Activated CD4-positive, alpha-beta T cell treated with anti-CD3 and anti-CD28 coated beads, Interleukin-2, amount 10 ng/mL, durations not matched to agents 24 days and 14 days (primary cell): ENCODE data around the gene SIRT3. TPM values are rescaled to one million over a fixed set of nuclear protein-coding genes. Genes with fewer than 3 reads are reported as not detected.

Source experiments
- DNase-seq: peaks from one replicate; pipeline ENCODE4 v3.0.0; 2022
- H3K27ac Mint-ChIP-seq: one replicate; pipeline ENCODE4 v1.8.0; 2022; ENCODE audit warnings: mild to moderate bottlenecking, mixed read lengths
- H3K27me3 Mint-ChIP-seq: one replicate; pipeline ENCODE4 v1.8.0; 2022; ENCODE audit warnings: mixed read lengths
- H3K36me3 Mint-ChIP-seq: one replicate; pipeline ENCODE4 v1.8.0; 2022; ENCODE audit warnings: low read depth, mild to moderate bottlenecking, mixed read lengths
- H3K4me1 Mint-ChIP-seq: one replicate; pipeline ENCODE4 v1.8.0; 2021; ENCODE audit warnings: mixed read lengths
- H3K4me3 Mint-ChIP-seq: one replicate; pipeline ENCODE4 v1.8.0; 2022; ENCODE audit warnings: mild to moderate bottlenecking, moderate library complexity, mixed read lengths
- H3K9me3 Mint-ChIP-seq: one replicate; pipeline ENCODE4 v1.8.0; 2021; ENCODE audit warnings: mixed read lengths
- intact Hi-C: fragments of 100-400 bp; cut with micrococcal nuclease; formaldehyde crosslinking; loops from one replicate; pipeline ENCODE4 v1.15.1; 2023
- total RNA-seq: library from RNA; stranded (reverse); gene quantifications from 2 replicates; pipeline ENCODE4 v1.2.3, GENCODE V29; 2022

The SIRT3 gene
- 16.5 and 17.6 TPM in 2 replicates for total RNA-seq

- peak within 1 kb of the TSS; percentile 97 for H3K4me3 Mint-ChIP-seq
- intact Hi-C loops = loop anchor here (1.0 to 2.0 kb wide), 5 partner anchors 15 to 270 kb away; partner anchors contain the start of genes BET1L and RIC8A
- peak; percentile 94 for DNase-seq
- H3K9me3 Mint-ChIP-seq = no peaks in the 10 kb centered on the region
- peaks cover 37% of the 10 kb centered on the region for H3K4me1 Mint-ChIP-seq
- H3K27ac Mint-ChIP-seq = peak within 1 kb of the TSS; percentile 100
- H3K36me3 Mint-ChIP-seq = peaks cover 28% of the 10 kb centered on the region
- H3K27me3 Mint-ChIP-seq = no peaks in the 10 kb centered on the region
These were observed at the start of gene SIRT3 for GRCh38 chr11:235997-236773. SIRT3 (minus strand) TSS chr11:236342; CDS start chr11:236328, 14 bp downstream.

- peaks cover 30% of the 10 kb centered on the region for H3K36me3 Mint-ChIP-seq
- H3K4me3 Mint-ChIP-seq = no peak overlapping the region
- H3K27me3 Mint-ChIP-seq = peaks cover 27% of the 10 kb centered on the region
- no peaks in the 10 kb centered on the region for H3K9me3 Mint-ChIP-seq
- intact Hi-C loops = no loop called here
- peaks cover 45% of the 10 kb centered on the region for H3K4me1 Mint-ChIP-seq
- DNase-seq = no peak
- no peak overlapping the region for H3K27ac Mint-ChIP-seq
These were observed 49.7 kb upstream of the SIRT3 start for GRCh38 chr11:285894-286220.

- H3K27ac Mint-ChIP-seq = no peak overlapping the region
- H3K4me1 Mint-ChIP-seq = peaks cover 44% of the 10 kb centered on the region
- DNase-seq = no peak
- peak overlapping the region; percentile 17 for H3K4me3 Mint-ChIP-seq
- peaks cover 32% of the 10 kb centered on the region for H3K36me3 Mint-ChIP-seq
- intact Hi-C loops = no loop called here
- peaks cover 27% of the 10 kb centered on the region for H3K27me3 Mint-ChIP-seq
- no peaks in the 10 kb centered on the region for H3K9me3 Mint-ChIP-seq
These were observed 49.1 kb upstream of the SIRT3 start for GRCh38 chr11:285021-285893.

- H3K9me3 Mint-ChIP-seq = no peaks in the 10 kb centered on the region
- H3K27ac Mint-ChIP-seq = no peak overlapping the region
- no peak for DNase-seq
- peaks cover 28% of the 10 kb centered on the region for H3K27me3 Mint-ChIP-seq
- peaks cover 40% of the 10 kb centered on the region for H3K4me1 Mint-ChIP-seq
- peaks cover 29% of the 10 kb centered on the region for H3K36me3 Mint-ChIP-seq
- intact Hi-C loops = no loop called here
- no peak overlapping the region for H3K4me3 Mint-ChIP-seq
These were observed 48.2 kb upstream of the SIRT3 start for GRCh38 chr11:284105-285020.

GRCh38 chr11:283405-284104 lies 47.4 kb upstream of the SIRT3 start:
- Mint-ChIP-seq H3K4me1 (peaks cover 43% of the 10 kb centered on the region), H3K9me3 (no peaks in the 10 kb centered on the region), H3K4me3 (peak overlapping the region; percentile 68), H3K27me3 (peaks cover 31% of the 10 kb centered on the region), H3K27ac (peak overlapping the region; percentile 36), H3K36me3 (peaks cover 31% of the 10 kb centered on the region)
- DNase-seq = no peak
- intact Hi-C loops = no loop called here

- intact Hi-C loops = no loop called here
- Mint-ChIP-seq H3K27me3 (peaks cover 31% of the 10 kb centered on the region), H3K4me3 (peak overlapping the region; percentile 87), H3K36me3 (peaks cover 32% of the 10 kb centered on the region), H3K9me3 (no peaks in the 10 kb centered on the region), H3K27ac (peak overlapping the region; percentile 84), H3K4me1 (peaks cover 43% of the 10 kb centered on the region)
- DNase-seq = no peak
These were observed 46.7 kb upstream of the SIRT3 start for GRCh38 chr11:282630-283360.

GRCh38 chr11:282171-282570 lies 46.0 kb upstream of the SIRT3 start:
- DNase-seq = no peak
- intact Hi-C loops = no loop called here

GRCh38 chr11:281486-282161 lies 45.5 kb upstream of the SIRT3 start:
- peak overlapping the region; percentile 84 for H3K27ac Mint-ChIP-seq
- DNase-seq = no peak
- intact Hi-C loops = no loop called here

More at GRCh38 chr11:282171-282570, 46.0 kb upstream of the SIRT3 start:
- Mint-ChIP-seq H3K36me3 (peaks cover 34% of the 10 kb centered on the region), H3K4me1 (peaks cover 43% of the 10 kb centered on the region), H3K27ac (peak overlapping the region; percentile 84), H3K4me3 (peak overlapping the region; percentile 87), H3K9me3 (no peaks in the 10 kb centered on the region), H3K27me3 (peaks cover 34% of the 10 kb centered on the region)

GRCh38 chr11:280706-281485 lies 44.8 kb upstream of the SIRT3 start:
- Mint-ChIP-seq H3K27ac (peak overlapping the region; percentile 78), H3K4me1 (peaks cover 42% of the 10 kb centered on the region), H3K27me3 (peaks cover 39% of the 10 kb centered on the region), H3K4me3 (peak overlapping the region; percentile 87), H3K36me3 (peaks cover 41% of the 10 kb centered on the region), H3K9me3 (peaks cover 7% of the 10 kb centered on the region)
- peak; percentile 85 for DNase-seq
- intact Hi-C loops = no loop called here

More at GRCh38 chr11:281486-282161, 45.5 kb upstream of the SIRT3 start:
- Mint-ChIP-seq H3K27me3 (peaks cover 32% of the 10 kb centered on the region), H3K4me3 (peak overlapping the region; percentile 87), H3K4me1 (peaks cover 41% of the 10 kb centered on the region), H3K36me3 (peaks cover 37% of the 10 kb centered on the region), H3K9me3 (peaks cover 4% of the 10 kb centered on the region)

GRCh38 chr11:279966-280705 lies 44.0 kb upstream of the SIRT3 start:
- peaks cover 40% of the 10 kb centered on the region for H3K27me3 Mint-ChIP-seq
- peaks cover 39% of the 10 kb centered on the region for H3K36me3 Mint-ChIP-seq
- DNase-seq = peak; percentile 87
- H3K9me3 Mint-ChIP-seq = peaks cover 7% of the 10 kb centered on the region
- intact Hi-C loops = no loop called here
- peak overlapping the region; percentile 84 for H3K27ac Mint-ChIP-seq
- H3K4me1 Mint-ChIP-seq = peaks cover 39% of the 10 kb centered on the region
- H3K4me3 Mint-ChIP-seq = peak overlapping the region; percentile 87
